K562 (cell line): Measurements from ENCODE around the gene RAB31. TPM values are rescaled to one million over a fixed set of nuclear protein-coding genes. Genes with fewer than 3 reads are reported as not detected.

Source experiments
- FOSL1 ChIP-seq: fragments of 200-800 bp; sonication (Bioruptor generic); conservative IDR thresholded peaks from 2 replicates; pipeline ENCODE4 v1.6.1; 2016; ENCODE audit warnings: missing genetic modification characterization, missing compliant biosample characterization
- GTF2A2 ChIP-seq: IDR thresholded peaks from 2 replicates; pipeline ENCODE4 v1.6.1; 2016; ENCODE audit warnings: mild to moderate bottlenecking, missing genetic modification characterization, missing compliant biosample characterization
- HBP1 ChIP-seq: fragments of 450-650 bp; formaldehyde crosslinking; IDR thresholded peaks from 2 replicates; pipeline ENCODE4 v1.4.0; 2022; ENCODE audit warnings: missing genetic modification characterization
- IFI16 ChIP-seq: fragments of 250-450 bp; sonication (Bioruptor Pico); IDR thresholded peaks from 2 replicates; pipeline ENCODE4 v2.1.2; 2022; ENCODE audit warnings: mild to moderate bottlenecking, inconsistent platforms
- MECOM ChIP-seq: fragments of 250-450 bp; sonication (Bioruptor Pico); IDR thresholded peaks from 2 replicates; pipeline ENCODE4 v1.8.0; 2022; ENCODE audit warnings: inconsistent platforms
- NCOA1 ChIP-seq: fragments of 450-650 bp; IDR thresholded peaks from 2 replicates; pipeline ENCODE4 v1.6.1; 2016; ENCODE audit warnings: low read depth
- NR0B1 ChIP-seq: fragments of 450-650 bp; IDR thresholded peaks from one replicate; pipeline ENCODE4 v1.6.1; 2018; ENCODE audit warnings: mild to moderate bottlenecking, moderate library complexity; ENCODE audit not compliant: partially characterized antibody
- NR4A1 ChIP-seq, 2 experiments: fragments of 250-450 bp in 1 of 2; fragments of 450-650 bp in 1 of 2; sonication (Bioruptor Pico) in 1 of 2; IDR thresholded peaks; 2 replicates each; pipeline versions ENCODE4 v1.4.0 to v1.6.1; 2016 to 2020; ENCODE audit warnings: mild to moderate bottlenecking in 2 of 2, missing compliant biosample characterization in 1 of 2, missing genetic modification characterization in 1 of 2, moderate library complexity in 1 of 2
- PKNOX1 ChIP-seq: fragments of 450-650 bp; IDR thresholded peaks from 2 replicates; pipeline ENCODE4 v1.6.1; 2016
- POLR2AphosphoS5 ChIP-seq: IDR thresholded peaks from 2 replicates; pipeline ENCODE4 v1.6.1; 2011; ENCODE audit warnings: mild to moderate bottlenecking, low read depth, low read length, moderate library complexity; ENCODE audit not compliant: control insufficient read depth, insufficient read depth
- RNF2 ChIP-seq: sonication (generic); IDR thresholded peaks from 2 replicates; pipeline ENCODE4 v1.6.1; 2016
- SNRNP70 ChIP-seq: fragments of 200-400 bp; formaldehyde crosslinking; optimal IDR thresholded peaks from 2 replicates; pipeline ENCODE3; 2017; ENCODE audit warnings: low read depth, low read length
- ZBTB40 ChIP-seq, 2 experiments: fragments of 450-650 bp in 1 of 2; sonication (generic) in 1 of 2; formaldehyde crosslinking in 1 of 2; IDR thresholded peaks; 2 replicates each; pipeline versions ENCODE4 v1.7.1 to v1.9.0; 2016 to 2022; ENCODE audit warnings: inconsistent platforms in 1 of 2, mild to moderate bottlenecking in 1 of 2, missing genetic modification reagents in 1 of 2
- ZNF124 ChIP-seq: sonication (generic); formaldehyde crosslinking; IDR thresholded peaks from 2 replicates; pipeline ENCODE4 v1.8.1; 2022; ENCODE audit warnings: missing genetic modification reagents
- polyA plus RNA-seq, 8 experiments: library from polyadenylated mRNA; depleted of rRNA in 4 of 8; stranded (reverse) in 5 of 8; unstranded in 3 of 8; fragments of >200 nt; fragmentation: Nextera tagmentation in 2 of 8; fragmentation: Illumina TruSeq in 1 of 8; extraction: Ambion mirVana in 2 of 8; extraction: Trizol in 1 of 8; gene quantifications; 2 replicates each; pipeline versions ENCODE4 v1.2.1 to v1.2.3, GENCODE V29; 2011 to 2014; ENCODE audit warnings: inconsistent platforms in 1 of 8, missing spikeins in 1 of 8
- total RNA-seq, 7 experiments: library from RNA; depleted of rRNA in 6 of 7; stranded (reverse); fragments of >200 nt in 6 of 7; fragmentation: Illumina TruSeq in 2 of 7; extraction: Trizol in 2 of 7; gene quantifications; 2 replicates each; pipeline versions ENCODE4 v1.2.1 to v1.2.3, GENCODE V29; 2011 to 2021; ENCODE audit warnings: low replicate concordance in 1 of 7

Gene RAB31
- total and polyA plus RNA-seq, 9 of the 15 experiments (the other 6 are each of a cell fraction or from before 2014, with no cell fraction given): 20.7 to 70.4 (median 41.3) TPM

GRCh38 chr18:9827793-9828505 is 119.8 kb downstream of the RAB31 start (continued):
- TF ChIP-seq NR4A1 (CRISPR knock-in tag; IDR thresholded peaks at IDR 0.05) (no peak), NR4A1 (tag; IDR thresholded peaks at IDR 0.05) (0 out of 2 replicates have a peak, but pooled peaks have one; percentile 48), RNF2 (peak; percentile 65; the same call in 1 of the 2 replicates), ZBTB40 (IDR thresholded peaks at IDR 0.05) (no peak), ZBTB40 (CRISPR knock-in tag; IDR thresholded peaks at IDR 0.05) (no peak), MECOM (CRISPR knock-in tag) (peak; percentile 35; the same call in 1 of the 2 replicates), SNRNP70 (no peak), FOSL1 (tag) (peak; percentile 93), GTF2A2 (tag) (no peak), PKNOX1 (no peak), ZNF124 (CRISPR knock-in tag) (no peak), IFI16 (CRISPR knock-in tag) (no peak), NCOA1 (no peak), HBP1 (CRISPR knock-in tag) (0 out of 2 replicates have a peak, but pooled peaks have one; percentile 69), NR0B1 (no peak), POLR2AphosphoS5 (no peak)
